Hematopoietic multipotent progenitor cell (in vitro differentiated cells): ENCODE data around the gene BRME1. TPM values are rescaled to one million over a fixed set of nuclear protein-coding genes. Genes with fewer than 3 reads are reported as not detected.
A peak's percentile ranks its signal among the peaks of the same experiment; 100 is the strongest.
"Not testable (repeated sequence)": the region's sequence is repeated elsewhere in the genome, so short reads cannot be mapped to it uniquely, and the experiment has no call there.

ENCODE experiments used
- DNase-seq, 3 donors: peaks; one replicate each; pipeline ENCODE4 v3.0.0-alpha.2; 2011 to 2015; ENCODE audit warnings: low read depth in 2 of 3, low spot score in 2 of 3
- total RNA-seq: library from RNA; depleted of rRNA; stranded (reverse); fragments of >200 nt; gene quantifications from one replicate; pipeline ENCODE4 v1.2.3, GENCODE V29; 2012

The BRME1 gene
- total RNA-seq, 1 donor = 2.4 TPM

DNA sequence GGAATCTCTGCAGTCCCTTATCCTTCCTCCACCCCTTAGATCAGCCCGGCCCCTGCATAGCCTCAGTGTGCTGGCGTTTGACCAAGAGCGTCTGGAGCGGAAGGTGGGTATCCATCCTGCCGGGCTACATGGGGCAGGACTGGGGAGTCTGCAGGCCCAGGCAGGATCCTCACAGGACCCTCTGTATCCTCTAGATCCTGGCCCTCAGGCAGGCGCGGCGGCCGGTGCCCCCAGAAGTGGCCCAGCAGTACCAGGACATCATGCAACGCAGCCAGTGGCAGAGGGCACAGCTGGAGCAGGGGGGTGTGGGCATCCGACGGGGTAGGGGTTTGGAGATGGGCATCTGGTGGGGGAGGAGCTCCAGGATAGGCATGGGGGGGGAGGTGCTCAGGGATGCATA lies 23.4 kb upstream of the BRME1 start:
- DNase-seq = no peak

DNA sequence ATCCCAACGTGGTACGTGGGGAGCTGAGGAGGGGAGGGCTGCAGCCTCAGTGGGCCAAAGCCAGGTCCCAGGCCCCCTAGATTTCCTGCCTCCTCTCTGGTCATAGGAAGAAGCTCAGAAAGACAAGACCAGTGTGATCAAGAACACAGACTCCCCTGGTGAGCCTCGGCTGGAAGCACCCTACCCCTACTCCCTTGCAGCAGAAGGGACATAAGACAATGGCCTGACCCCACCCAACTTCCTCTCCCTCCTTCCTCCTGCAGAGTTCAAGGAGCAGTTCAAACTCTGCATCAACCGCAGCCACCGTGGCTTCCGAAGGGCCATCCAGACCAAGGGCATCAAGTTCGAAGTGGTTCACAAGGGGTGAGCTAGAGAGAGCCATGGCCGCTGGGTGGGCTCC lies 20.8 kb upstream of the BRME1 start:
- DNase-seq = no peak

DNA sequence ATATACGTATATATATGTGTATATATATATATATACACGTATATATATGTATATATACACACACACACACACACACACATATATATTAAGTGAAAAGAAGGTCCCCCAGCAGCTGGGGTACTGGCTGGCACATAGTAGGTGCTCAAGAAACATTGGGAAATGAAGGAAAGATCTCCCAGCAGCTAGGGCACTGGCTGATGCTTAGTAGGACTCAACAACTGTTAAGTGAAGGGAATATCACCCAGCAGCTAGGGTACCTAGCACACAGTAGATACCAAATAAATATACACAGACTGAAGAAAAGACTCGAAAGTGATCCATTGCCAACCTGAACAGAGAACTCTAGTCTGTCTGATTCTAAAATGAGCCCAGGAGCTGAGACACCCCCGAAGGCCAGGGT lies 20.1 kb upstream of the BRME1 start:
- no peak for DNase-seq

DNA sequence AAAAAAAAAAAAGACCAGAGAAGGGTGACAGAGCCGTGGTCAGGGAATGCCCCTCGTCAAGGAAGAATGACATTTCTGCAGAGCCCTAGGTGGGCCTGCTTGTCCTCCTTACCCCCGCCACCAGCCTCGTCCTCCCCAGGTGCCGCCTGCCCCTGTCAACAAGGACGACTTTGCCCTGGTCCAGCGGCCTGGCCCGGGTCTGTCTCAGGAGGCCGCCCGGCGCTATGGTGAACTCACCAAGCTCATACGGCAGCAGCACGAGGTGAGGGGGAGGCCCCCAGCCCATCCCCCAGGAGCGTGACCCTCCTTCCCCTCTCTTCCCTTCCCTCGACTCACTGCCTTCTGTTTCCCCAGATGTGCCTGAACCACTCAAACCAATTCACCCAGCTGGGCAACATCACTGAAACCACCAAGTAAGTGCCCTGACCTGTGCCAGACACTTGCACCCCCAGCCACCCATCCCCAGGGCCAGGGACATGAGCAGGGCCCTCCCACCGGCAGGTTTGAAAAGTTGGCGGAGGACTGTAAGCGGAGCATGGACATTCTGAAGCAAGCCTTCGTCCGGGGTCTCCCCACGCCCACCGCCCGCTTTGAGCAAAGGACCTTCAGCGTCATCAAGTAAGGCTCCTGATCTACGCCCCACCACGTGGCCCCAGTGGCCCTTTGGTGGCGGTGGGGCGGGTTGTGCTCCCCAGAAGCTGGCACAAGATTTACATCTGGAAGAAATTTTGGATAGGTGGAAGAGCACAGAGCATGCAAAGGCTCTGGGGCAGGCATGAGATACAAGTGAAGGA lies 17.5 kb upstream of the BRME1 start:
- DNase-seq = no peak

DNA sequence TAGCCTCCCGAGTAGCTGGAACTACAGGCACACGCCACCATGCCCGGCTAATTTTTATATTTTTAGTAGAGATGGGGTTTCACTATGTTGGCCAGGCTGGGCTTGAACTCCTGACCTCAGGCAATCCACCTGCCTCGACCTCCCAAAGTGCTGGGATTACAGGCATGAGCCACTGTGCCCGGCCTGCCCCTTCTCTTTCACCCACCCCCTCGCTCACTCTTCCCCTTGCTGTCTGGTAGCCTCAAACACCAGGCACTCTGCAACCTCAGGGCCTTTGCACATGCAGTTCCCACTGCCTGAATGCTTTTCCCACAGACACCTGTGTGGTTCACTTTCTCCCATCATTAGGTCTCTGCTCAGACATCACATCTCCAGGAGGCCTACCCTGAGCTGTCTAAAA lies 16.2 kb upstream of the BRME1 start:
- DNase-seq = not testable (repeated sequence)

DNA sequence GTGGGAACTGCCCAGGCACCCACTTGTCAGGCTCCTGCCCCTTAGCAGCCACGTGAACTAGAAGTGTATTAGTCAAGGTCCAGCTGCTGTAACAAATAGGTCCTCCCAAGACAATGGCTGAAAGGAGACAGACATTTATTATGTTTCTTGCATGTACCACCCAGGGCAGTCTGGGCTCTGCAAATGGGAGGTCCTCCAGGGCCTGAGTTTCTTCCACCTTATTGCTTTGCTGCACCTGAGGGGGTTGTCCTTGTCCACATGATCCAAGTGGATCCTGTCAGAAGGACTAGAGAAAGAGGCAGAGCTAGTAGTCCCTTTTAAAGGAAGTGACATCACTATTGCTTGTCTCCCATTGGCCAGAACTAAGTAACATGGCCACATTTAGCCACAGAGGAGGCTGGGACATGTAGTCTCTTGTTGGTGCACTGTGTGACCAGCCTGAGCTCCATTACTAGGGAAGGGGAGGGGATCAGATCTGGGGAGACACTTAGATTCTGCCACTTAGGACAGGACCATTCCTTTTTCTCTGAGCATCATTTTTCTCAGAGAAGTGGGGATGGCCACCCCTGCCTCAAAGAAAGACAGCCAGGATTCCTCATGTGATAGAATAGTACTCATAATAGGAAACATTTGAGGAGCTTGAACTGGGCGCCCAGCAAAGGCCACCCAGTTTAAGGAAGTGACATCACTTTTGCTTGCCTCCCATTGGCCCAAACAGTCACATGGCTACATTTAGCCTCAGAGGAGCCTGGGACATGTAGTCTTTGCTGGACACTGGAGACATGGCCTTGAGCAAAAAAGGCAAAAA lies 15.2 kb upstream of the BRME1 start:
- DNase-seq = peak in 2 of 3 donors; percentile 35 to 62

DNA sequence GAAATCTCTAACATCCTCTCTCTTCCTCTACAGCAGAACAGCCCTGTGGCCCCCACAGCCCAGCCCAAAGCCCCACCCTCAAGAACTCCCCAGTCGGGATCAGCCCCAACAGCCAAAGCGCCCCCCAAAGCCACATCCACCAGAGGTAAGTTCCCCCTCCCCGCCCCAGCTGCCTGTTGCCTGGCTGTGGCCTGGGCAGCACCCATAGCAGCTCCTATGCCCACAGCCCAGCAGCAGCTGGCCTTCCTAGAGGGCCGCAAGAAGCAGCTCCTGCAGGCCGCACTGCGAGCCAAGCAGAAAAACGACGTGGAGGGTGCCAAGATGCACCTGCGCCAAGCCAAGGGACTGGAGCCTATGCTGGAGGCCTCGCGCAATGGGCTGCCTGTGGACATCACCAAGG lies 14.6 kb upstream of the BRME1 start:
- DNase-seq = no peak

DNA sequence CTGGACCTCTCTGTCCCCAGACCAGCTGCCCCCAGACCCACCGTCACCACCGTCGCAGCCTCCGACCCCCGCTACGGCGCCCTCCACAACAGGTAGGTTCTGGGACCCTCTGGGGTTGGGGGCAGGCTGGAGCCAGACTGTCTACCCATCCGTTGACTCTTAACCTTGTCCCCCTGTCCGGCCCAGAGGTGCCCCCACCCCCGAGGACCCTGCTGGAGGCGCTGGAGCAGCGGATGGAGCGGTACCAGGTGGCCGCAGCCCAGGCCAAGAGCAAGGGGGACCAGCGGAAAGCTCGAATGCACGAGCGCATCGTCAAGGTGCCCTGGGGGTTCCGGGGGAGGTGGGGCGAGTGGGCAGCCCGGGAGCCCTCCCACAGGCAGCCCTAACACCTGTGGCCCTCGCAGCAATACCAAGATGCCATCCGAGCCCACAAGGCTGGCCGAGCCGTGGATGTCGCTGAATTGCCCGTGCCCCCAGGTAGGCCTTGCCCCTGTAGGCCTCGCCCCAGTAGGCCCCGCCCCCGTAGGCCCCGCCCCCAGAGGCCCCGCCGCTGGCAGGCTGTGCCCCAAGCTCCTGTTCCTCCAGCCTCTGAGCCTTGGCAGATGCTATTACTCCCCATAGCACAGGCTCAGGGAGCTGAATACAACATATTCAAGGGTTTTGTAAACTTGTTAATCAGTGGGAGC lies 13.0 kb upstream of the BRME1 start:
- no peak for DNase-seq

DNA sequence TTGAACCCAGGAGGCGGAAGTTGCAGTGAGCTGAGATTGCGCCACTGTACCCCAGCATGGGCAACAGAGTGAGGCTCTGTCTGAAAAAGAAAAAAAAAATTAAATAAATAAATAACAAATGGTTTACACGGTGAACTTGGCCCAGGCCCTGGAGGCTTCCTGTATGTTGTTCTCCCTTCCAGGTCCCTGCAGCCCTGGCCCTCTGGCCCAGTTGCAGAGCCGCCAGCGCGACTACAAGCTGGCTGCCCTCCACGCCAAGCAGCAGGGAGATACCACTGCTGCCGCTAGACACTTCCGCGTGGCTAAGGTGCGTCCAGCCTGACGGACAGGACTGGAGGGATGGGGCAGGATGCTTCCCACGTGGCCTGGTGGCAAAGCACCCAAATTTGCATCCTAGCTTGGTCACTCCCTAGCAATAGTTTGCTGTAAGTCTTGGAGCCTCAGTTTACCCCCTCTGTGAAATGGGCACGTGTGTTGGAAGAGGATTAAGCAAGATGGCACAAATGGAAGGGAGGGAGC lies 12.0 kb upstream of the BRME1 start:
- no peak for DNase-seq

DNA sequence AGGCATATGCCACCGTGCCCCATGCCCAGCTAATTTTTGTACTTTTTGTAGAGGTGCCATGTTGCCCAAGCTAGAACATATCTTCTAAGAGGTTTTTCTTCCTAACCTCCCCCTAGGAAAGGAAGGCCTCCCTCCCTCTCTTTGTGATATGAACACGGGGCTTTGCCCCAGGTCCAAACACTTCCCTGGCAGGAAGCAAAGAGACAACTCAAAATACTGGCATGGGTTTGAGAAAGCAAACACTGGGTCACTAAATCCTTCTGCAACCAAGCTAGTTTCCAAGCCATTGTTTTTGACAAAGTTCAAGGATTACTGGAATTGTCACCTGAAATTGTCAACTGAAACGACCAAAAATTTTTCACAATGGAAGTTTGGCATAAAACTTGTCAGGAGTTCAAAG lies 8.9 kb upstream of the BRME1 start:
- DNase-seq = no peak

DNA sequence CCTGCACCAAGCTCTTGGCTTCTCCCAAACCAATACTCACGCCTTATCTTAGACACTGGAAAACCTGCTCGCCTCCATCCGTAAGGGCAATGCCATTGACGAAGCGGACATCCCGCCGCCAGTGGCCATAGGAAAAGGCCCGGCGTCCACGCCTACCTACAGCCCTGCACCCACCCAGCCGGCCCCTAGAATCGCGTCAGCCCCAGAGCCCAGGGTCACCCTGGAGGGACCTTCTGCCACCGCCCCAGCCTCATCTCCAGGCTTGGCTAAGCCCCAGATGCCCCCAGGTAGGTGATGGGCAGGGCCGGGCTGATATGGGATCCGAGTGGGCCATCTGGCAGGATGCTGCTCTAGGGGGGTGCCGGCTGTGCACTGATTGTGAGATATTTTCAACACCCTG lies 7.4 kb upstream of the BRME1 start:
- no peak for DNase-seq

DNA sequence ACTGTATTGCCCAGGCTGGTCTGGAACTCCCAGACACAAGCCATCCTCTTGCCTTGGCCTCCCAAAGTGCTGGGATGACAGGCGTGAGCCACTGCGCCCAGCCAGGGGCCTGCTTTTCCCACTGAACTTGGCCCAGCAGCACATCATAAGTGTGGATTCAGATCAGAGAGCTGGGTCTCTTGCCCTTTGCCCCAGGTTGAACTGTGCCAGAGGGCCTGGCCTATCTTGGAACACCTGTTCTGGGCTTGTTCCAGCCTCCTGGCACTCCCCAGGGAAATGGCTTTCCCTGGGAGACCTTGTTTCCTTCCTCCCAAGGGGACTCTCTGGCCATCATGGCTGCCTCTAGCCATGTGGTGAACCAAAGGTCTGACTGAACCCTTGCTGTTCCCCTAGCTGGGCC lies 3.5 kb upstream of the BRME1 start:
- DNase-seq = no peak

DNA sequence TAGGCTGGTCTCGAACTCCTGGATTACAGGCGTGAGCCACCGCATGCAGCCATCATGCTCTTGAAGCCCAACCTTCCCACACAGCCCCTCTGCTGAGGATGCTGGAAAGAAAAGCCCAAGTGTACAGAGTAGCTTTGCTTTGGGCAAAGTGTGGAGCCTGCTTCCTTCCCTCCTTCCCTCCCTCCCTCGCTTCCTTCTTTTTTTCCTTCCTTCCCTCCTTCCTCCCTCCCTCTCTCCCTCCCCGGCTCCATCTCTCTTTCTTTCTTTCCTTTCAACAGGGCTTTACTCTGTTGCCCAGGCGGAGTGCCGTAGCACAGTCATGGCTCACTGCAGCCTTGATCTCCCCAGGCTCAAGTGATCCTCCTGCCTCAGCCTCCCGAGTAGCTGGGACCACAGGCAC lies 2.8 kb upstream of the BRME1 start:
- no peak for DNase-seq

DNA sequence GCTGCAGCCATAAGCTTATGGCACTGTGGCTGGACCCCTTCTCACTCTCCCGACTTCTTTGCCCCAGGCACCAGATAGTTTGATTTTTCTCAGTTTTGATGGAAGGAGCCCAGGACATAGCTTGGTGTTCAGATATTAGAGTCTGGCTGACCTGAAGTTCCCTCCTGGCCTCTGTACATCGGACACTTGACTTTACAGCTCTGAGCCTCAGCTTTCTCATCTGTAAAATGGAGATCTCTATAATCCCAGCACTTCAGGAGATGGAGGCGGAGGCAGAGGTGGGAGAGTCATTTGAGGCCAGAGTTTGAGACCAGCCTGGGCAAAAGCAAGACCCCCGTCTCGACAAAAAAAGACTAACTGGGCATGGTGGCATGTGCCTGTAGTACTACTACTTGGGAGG lies 993 bp upstream of the BRME1 start:
- no peak for DNase-seq

DNA sequence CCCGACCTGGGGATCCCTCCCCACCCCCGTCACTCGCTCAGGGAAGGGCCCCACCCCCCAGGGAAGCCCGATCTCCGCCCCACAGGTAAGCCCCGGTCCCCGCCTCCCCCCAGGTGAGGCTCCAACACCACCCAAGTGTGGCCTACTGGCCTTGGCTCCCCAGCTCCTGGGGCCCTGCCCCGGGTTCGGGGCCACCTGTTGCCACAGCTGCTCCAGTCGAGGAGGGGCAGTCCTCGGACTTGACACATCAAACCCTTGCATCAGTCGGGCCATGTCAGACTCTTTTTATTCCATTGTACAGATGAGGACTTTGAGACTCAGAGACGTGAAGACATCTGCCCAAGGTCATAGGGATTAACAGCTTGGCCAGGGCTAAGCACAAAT lies 596 bp upstream of the BRME1 start:
- no peak for DNase-seq

DNA sequence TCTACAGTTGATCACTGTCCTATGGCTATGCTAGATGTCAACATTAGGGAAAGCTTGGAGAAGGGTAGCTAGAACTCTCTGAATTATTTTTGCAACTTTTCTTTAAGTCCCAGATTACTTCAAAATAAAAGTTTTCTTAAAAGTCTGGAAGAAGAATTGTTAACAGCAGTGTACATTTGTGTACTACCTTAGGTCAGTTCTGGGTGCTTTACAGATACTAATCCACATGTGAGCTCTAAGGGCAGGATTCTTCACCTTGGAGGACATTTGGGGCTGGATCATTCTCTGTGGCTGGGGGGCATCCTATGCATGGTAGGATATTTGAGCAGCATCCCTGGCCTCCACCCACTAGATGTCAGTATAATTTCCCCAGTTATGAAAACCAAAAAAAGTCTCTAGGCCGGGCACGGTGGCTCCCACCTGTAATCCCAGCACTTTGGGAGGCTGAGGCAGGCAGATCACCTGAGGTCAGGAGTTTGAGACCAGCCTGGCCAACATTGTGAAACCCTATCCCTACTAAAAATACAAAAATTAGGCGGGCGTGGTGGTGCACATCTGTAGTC lies 2.8 kb downstream of the BRME1 start:
- DNase-seq = peak in 1 of 3 donors; percentile 44

DNA sequence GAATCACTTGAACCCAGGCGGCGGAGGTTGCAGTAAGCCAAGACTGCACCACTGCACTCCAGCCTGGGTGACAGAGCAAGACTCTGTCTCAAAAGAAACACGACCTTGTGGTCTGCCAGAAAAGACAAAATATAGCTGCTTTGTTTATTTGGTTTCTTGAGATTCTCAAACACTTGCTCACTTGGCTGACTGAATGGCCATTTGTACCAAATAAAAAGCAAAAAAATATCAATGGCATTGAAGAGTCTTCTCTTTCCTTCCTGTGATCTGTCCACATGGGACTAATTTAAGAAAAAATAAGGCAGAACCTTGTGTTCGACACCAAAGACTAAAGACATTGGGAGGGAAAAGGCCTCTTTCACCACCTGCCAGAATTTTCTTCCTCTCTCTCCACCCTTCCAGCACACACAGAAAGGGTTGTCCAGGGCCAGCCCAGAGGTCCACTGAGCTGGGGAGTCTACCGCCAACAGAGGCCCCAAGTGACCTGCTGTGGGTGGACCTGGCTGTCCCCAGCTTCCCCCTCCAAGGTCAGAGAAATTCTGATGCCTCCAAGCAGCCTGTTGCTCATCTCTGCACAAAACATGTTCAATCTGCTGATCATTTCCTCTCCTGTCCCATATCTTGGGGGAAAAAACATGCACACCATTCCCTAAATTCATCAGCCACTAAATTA lies 5.9 kb downstream of the BRME1 start:
- DNase-seq = no peak

DNA sequence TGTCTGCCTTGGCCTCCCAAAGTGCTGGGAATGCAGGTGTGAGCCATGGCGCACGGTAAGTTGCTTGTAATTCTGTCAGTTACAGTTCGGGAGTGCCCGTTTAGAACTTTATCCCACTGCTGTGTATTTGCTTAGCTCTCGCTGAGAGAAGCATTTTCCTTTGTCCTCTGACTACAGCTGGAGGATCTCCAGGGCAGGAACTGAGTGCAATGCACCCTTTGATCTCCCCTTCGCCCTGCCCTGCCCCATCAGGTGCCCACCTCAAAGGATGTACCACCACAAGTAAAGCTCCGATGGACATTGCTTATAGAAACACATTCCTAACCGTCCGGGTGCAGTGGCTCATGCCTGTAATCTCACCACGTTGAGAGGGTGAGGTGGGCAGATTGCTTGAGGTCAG lies 6.5 kb downstream of the BRME1 start:
- DNase-seq = no peak

DNA sequence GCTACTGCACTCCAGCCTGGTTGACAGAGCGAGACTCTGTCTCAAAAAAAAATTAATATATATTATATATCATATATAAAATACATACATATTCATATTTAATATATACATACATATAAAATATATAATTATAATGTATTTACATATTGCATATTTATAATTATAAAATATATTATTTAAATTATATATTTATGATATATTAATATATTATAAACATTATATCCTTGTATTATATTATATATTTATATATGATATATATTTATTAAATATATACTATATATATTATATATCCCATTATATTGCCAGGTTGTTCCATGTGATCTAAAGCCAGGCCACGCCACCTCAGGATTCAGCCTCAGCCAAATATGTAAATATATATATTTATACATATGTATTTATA lies 9.7 kb downstream of the BRME1 start:
- DNase-seq = no peak

DNA sequence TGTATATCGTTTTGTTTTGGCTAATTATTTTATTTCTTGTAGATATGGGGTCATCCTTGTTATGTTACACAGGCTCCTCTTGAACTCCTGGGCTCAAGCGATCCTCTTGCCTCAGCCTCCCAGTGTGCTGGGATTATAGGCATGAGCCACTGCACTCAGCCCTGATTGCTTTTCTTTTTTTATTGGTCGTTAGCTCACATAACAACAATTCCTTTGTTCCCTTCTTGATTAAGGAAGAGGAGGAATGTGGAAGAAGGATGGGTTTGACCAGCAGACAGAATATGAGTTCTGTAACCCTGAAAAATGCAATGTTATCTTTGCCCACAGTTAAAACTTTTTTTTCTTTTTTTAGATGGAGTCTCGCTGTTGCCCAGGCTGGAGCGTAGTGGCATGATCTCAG lies 11.4 kb downstream of the BRME1 start:
- no peak for DNase-seq

DNA sequence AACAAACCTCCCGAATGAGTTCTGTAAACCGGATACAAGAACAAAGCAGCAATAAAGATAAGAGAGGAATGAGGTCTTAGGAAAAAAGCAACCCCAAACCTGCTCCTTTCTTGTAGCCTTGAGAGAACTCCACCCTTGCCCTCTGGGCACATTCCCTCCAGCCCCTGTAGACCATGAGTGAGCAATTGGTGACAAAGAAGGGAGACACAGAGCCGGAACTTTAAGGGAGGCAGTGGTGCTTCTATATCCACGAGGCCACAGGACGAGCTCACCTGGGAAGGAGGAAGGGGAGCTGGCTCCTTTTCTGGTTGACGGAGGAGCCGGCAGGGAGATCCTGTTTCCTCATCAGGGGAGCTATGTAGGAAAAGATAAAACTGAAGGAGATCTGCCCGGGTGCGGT lies 13.0 kb downstream of the BRME1 start:
- no peak for DNase-seq
